OCI-LY7 (cell line): ENCODE data around the gene ERBB2. TPM values are rescaled to one million over a fixed set of nuclear protein-coding genes. Genes with fewer than 3 reads are reported as not detected.

Source experiments
- BruUV-seq: library from RNA; stranded (reverse); fragments of 400-500 nt; replicated peaks from 2 replicates; lab custom pipeline; 2021; lab: Mats Ljungman, UMichigan
- CTCF ChIA-PET: fragments of 300-600 bp; sonication (Branson Sonifier 250); formaldehyde crosslinking; loops from one replicate; lab custom pipeline; 2022; ENCODE audit warnings: antibody characterized with exemption; ENCODE audit not compliant: unreplicated experiment; lab: Charles Lee
- POLR2A ChIA-PET: fragments of 300-600 bp; sonication (Branson Sonifier 250); formaldehyde crosslinking; loops from one replicate; lab custom pipeline; 2022; ENCODE audit warnings: antibody characterized with exemption; lab: Charles Lee
- DNase-seq: peaks from one replicate; pipeline ENCODE4 v3.0.0-alpha.2; 2015; ENCODE audit warnings: low spot score
- H2AFZ ChIP-seq: fragments of 200-600 bp; sonication (generic), shearing (Covaris generic); 2 replicates; pipeline ENCODE4 v1.6.1; 2014; ENCODE audit warnings: mild to moderate bottlenecking, antibody characterized with exemption, low read length, moderate library complexity
- H3K27ac ChIP-seq: fragments of 200-600 bp; sonication (generic); 2 replicates; pipeline ENCODE4 v1.5.1; 2014; ENCODE audit warnings: mixed run types, low read depth, mild to moderate bottlenecking, moderate library complexity, low read length, inconsistent platforms; ENCODE audit not compliant: poor library complexity, severe bottlenecking
- H3K36me3 ChIP-seq: fragments of 200-600 bp; sonication (generic); 2 replicates; pipeline ENCODE4 v1.6.1; 2014; ENCODE audit warnings: mild to moderate bottlenecking, antibody characterized with exemption, low read length, moderate library complexity, mixed read lengths; ENCODE audit not compliant: insufficient read depth
- H3K4me1 ChIP-seq: fragments of 200-600 bp; sonication (generic); 2 replicates; pipeline ENCODE4 v1.5.1; 2014; ENCODE audit warnings: mild to moderate bottlenecking, low read length; ENCODE audit not compliant: insufficient read depth, poor library complexity, severe bottlenecking
- H3K4me2 ChIP-seq: fragments of 200-600 bp; sonication (generic); 2 replicates; pipeline ENCODE4 v1.6.1; 2014; ENCODE audit warnings: mild to moderate bottlenecking, low read length
- H3K4me3 ChIP-seq: fragments of 200-600 bp; sonication (generic); 2 replicates; pipeline ENCODE4 v1.5.1; 2014; ENCODE audit warnings: mild to moderate bottlenecking, low read depth, low read length; ENCODE audit not compliant: poor library complexity, severe bottlenecking
- H3K79me2 ChIP-seq: fragments of 200-600 bp; sonication (generic); 2 replicates; pipeline ENCODE4 v1.6.1; 2016; ENCODE audit warnings: low read depth, mild to moderate bottlenecking, low read length, moderate library complexity, mixed read lengths; ENCODE audit not compliant: insufficient read depth
- H3K9me2 ChIP-seq: fragments of 200-600 bp; sonication (generic); 2 replicates; pipeline ENCODE4 v1.6.1; 2016; ENCODE audit warnings: mild to moderate bottlenecking, low read length, mixed read lengths; ENCODE audit not compliant: insufficient read depth
- H3K9me3 ChIP-seq: fragments of 200-600 bp; sonication (generic); 2 replicates; pipeline ENCODE4 v1.6.1; 2014; ENCODE audit warnings: mild to moderate bottlenecking, mixed run types, low read length, mixed read lengths
- H4K20me1 ChIP-seq: fragments of 200-600 bp; sonication (generic); 2 replicates; pipeline ENCODE4 v1.6.1; 2014; ENCODE audit warnings: mild to moderate bottlenecking, antibody characterized with exemption, low read length, moderate library complexity, mixed read lengths; ENCODE audit not compliant: insufficient read depth
- CTCF ChIP-seq: fragments of 200-600 bp; sonication (generic); conservative IDR thresholded peaks from 2 replicates; pipeline ENCODE4 v1.5.1; 2014; ENCODE audit warnings: mild to moderate bottlenecking, antibody characterized with exemption, low read length, moderate library complexity, mixed read lengths
- EZH2phosphoT487 ChIP-seq: fragments of 200-600 bp; sonication (generic); IDR thresholded peaks from 2 replicates; pipeline ENCODE4 v1.6.1; 2018; ENCODE audit warnings: low read depth, borderline replicate concordance, mild to moderate bottlenecking, mixed run types, antibody characterized with exemption, low read length, moderate library complexity, mixed read lengths
- intact Hi-C: fragments of 100-400 bp; cut with micrococcal nuclease; formaldehyde crosslinking; loops from one replicate; pipeline ENCODE4 v1.10.0; 2022; ENCODE audit not compliant: unreplicated experiment
- total RNA-seq, 2 experiments: library from RNA; depleted of rRNA in 1 of 2; stranded (reverse); fragments of >200 nt in 1 of 2; shearing (Covaris generic) in 1 of 2; gene quantifications; 2 replicates each; pipeline ENCODE4 v1.2.3, GENCODE V29; 2014 to 2022

Gene ERBB2
- total RNA-seq, 2 experiments from 2014 or later = 6.5 to 11.4 TPM

DNA sequence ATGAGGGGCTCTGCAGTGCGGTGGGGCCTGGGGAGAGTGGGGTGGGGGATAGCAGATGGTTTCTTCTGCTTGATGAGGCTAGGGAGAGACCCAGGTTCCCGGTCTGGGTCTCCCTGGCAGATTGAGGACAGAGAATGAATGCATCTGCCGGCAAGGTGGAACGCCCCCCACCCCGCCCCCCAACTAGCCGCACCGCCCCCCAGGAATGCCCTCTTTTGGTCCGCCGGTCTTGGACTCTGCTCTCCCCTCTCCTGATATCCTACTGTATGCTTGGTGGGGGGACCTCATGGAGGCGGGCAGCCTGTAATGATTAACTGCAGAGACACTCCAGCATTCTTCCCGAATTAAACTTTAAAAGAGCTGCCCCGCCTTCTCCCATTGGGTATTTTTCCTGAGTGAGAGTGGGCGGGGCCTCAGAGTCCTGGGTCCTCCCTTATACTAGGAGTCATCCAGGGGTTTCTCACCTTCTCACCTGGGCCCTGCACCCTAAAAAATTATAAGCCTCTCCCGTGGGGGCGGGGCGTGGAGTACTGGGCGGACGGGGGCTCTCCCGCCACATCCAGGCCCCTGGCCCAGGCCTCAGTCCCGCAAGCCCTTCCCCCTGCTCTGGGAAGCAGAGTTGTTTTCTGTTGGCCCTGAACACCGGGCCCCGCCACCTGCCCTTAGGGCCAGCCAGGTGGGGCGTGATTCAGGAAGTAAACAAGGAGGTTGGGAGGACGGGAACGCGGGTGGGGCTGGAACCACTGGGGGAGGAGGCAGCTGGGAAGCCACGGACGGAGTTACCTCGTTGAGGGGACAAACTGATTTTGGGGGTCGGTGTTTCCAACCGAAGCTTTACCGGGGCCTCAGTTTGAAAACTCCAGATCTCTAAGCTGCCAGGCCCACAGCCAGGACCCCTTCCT is 39.4 kb downstream of the ERBB2 start:
- Histone ChIP-seq H2AFZ (peak overlapping the region; percentile 87), H3K36me3 (no peaks in the 10 kb centered on the region), H3K9me2 (no peaks in the 10 kb centered on the region), H3K79me2 (no peaks in the 10 kb centered on the region), H3K4me3 (no peak overlapping the region), H3K9me3 (no peaks in the 10 kb centered on the region), H3K4me1 (peaks cover 32% of the 10 kb centered on the region), H4K20me1 (no peaks in the 10 kb centered on the region), H3K27ac (no peak overlapping the region), H3K4me2 (peak overlapping the region; percentile 34)
- no TSS peak for BruUV-seq
- ChIA-PET CTCF (interaction anchor here (0.5 to 0.7 kb wide), 2 partner anchors 109 to 118 kb away, joined by 3 read pairs; no protein-coding TSS in a partner anchor), POLR2A (interaction anchor here (0.6 kb wide), 1 partner anchor 11 kb away, joined by 3 read pairs; no protein-coding TSS in a partner anchor)
- peak; percentile 45 for DNase-seq
- TF ChIP-seq EZH2phosphoT487 (no peak), CTCF (no peak)
- intact Hi-C loops = no loop called here

DNA sequence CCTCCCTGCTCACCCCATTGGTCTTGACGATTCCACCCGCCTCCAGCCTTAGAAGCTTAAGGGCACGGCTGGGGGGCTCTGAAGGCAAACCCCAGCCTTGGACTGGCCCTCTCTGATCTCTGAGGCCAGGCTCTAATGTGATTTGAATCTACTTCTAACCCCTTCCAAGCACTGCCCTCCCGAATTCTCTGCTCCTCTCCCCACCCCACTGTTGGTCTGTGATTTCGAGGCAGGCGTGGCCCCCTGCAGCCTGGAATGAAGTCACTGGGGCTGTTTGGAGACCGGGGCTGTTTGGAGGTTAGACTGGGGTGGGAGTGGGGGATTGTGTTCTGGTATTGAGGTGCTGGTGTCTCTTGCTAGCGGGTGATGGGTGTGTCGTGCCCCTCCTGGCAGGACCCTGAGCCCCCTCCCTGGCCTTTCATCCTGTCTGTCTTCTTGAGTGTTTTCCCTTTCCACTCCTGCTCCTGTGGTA is 40.1 kb downstream of the ERBB2 start:
- no peak for DNase-seq
- Histone ChIP-seq H3K27ac (no peak overlapping the region), H2AFZ (peak overlapping the region; percentile 87), H3K4me1 (peaks cover 32% of the 10 kb centered on the region), H3K79me2 (no peaks in the 10 kb centered on the region), H3K4me2 (peak overlapping the region; percentile 32; the same call in 1 of the 2 replicates), H3K36me3 (no peaks in the 10 kb centered on the region), H3K9me2 (no peaks in the 10 kb centered on the region), H3K9me3 (no peaks in the 10 kb centered on the region), H4K20me1 (no peaks in the 10 kb centered on the region), H3K4me3 (no peak overlapping the region)
- no TSS peak for BruUV-seq
- no peak for TF ChIP-seq EZH2phosphoT487
- no peak for TF ChIP-seq CTCF
- ChIA-PET CTCF (interaction anchor here (0.7 kb wide), 1 partner anchor 110 kb away, joined by 3 read pairs; no protein-coding TSS in a partner anchor), POLR2A (no interaction called here)
- intact Hi-C loops = no loop called here
